Keratinocyte (primary cell): ENCODE data around the gene ANKRD44.

Experiments used
- EZH2 ChIP-seq: IDR thresholded peaks from one replicate; pipeline ENCODE4 v1.6.1; 2012; ENCODE audit warnings: inconsistent platforms, mild to moderate bottlenecking, low read length, moderate library complexity
- TF ChIP-seq, protein P1 (sequence below), 3 experiments: IDR thresholded peaks in 1 of 3; conservative IDR thresholded peaks in 1 of 3; optimal IDR thresholded peaks in 1 of 3; 2 replicates in 2 of 3; 3 replicates in 1 of 3; pipeline versions ENCODE3 to v1.5.1; 2011; ENCODE audit warnings: low read length in 3 of 3, mild to moderate bottlenecking in 3 of 3, moderate library complexity in 2 of 3, control low read depth in 1 of 3, inconsistent platforms in 1 of 3; ENCODE audit not compliant: insufficient read depth in 2 of 3; ENCODE audit errors: extremely low read depth in 1 of 3

DNA sequence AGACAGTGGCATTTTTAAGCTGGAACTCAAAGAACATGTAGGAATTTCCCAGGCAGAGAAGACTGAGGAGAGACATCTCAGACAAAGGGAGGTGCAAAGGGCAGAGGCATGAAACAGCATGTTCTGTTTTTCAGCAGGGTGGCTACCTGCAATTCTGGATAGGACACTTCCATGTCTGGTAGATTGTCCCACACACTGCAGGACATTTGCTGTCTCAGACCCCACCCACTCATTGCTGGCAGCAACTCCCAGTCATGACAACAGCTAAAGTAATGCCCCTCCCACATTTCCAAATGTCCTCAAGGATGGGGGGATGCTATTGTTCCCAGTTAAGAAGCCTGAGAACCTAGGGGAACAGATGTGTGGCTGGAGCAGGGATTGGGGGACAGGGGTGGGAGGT lies 40.8 kb downstream of the ANKRD44 start:
- TF ChIP-seq, protein P1, sequence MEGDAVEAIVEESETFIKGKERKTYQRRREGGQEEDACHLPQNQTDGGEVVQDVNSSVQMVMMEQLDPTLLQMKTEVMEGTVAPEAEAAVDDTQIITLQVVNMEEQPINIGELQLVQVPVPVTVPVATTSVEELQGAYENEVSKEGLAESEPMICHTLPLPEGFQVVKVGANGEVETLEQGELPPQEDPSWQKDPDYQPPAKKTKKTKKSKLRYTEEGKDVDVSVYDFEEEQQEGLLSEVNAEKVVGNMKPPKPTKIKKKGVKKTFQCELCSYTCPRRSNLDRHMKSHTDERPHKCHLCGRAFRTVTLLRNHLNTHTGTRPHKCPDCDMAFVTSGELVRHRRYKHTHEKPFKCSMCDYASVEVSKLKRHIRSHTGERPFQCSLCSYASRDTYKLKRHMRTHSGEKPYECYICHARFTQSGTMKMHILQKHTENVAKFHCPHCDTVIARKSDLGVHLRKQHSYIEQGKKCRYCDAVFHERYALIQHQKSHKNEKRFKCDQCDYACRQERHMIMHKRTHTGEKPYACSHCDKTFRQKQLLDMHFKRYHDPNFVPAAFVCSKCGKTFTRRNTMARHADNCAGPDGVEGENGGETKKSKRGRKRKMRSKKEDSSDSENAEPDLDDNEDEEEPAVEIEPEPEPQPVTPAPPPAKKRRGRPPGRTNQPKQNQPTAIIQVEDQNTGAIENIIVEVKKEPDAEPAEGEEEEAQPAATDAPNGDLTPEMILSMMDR (optimal IDR thresholded peaks at IDR 0.05 in 1 of 3, IDR thresholded peaks at IDR 0.05 in 1 of 3, conservative IDR thresholded peaks at IDR 0.05 in 1 of 3; ENCODE audit: extremely low read depth in 1 of 3, insufficient read depth in 2 of 3, low read length in 3 of 3), result no peak
- no peak for TF ChIP-seq EZH2
